Measurements from ENCODE around the gene ATP2C2.

Gene ATP2C2

DNA sequence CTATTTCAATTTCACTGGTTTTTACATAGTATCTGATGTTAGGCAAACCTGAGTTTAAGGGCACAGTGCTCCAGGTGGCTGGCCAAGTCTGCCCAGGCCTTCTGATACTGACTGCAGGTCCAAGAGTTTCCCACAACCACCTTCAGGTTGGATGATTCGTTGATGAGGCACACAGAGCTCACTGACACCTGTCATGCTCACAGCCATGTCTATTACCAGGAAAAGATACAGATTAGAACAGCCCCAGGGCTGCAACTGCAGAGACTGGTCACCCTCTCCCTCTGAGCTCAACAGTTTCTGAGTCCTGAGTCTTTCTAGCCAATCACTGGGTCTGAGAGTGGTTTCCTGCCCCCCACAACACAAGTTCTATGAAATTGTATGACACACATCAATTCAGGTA lies 98.9 kb downstream of the ATP2C2 start:
- Histone ChIP-seq H3K4me2 (ENCODE audit: low read depth, low read length, poor library complexity, severe bottlenecking) (no peak overlapping the region), H3K36me3 (ENCODE audit: low read length) (peaks cover 5% of the 10 kb centered on the region), H3K79me2 (ENCODE audit: insufficient read depth, low read length) (no peaks in the 10 kb centered on the region), H4K20me1 (ENCODE audit: low read depth, low read length) (no peaks in the 10 kb centered on the region), H3K9me3 (ENCODE audit: insufficient read depth, low read length) (0 out of 2 replicates have a peak, but pooled peaks cover 11% of the 10 kb centered on the region), H3K27me3 (ENCODE audit: low read length) (no peaks in the 10 kb centered on the region), H3K27ac (ENCODE audit: low read depth, low read length) (no peak overlapping the region), H2AFZ (ENCODE audit: low read depth, low read length, severe bottlenecking) (no peak overlapping the region), H3K4me3 (ENCODE audit: insufficient read depth, low read length, poor library complexity, severe bottlenecking) (no peak overlapping the region), H3K9ac (ENCODE audit: low read length) (no peak overlapping the region), H3K9me2 (replicated peaks; ENCODE audit: insufficient read depth, low read length) (no peaks in the 10 kb centered on the region), H3F3A (ENCODE audit: insufficient read depth) (no peaks in the 10 kb centered on the region)
- TF ChIP-seq, protein P1, sequence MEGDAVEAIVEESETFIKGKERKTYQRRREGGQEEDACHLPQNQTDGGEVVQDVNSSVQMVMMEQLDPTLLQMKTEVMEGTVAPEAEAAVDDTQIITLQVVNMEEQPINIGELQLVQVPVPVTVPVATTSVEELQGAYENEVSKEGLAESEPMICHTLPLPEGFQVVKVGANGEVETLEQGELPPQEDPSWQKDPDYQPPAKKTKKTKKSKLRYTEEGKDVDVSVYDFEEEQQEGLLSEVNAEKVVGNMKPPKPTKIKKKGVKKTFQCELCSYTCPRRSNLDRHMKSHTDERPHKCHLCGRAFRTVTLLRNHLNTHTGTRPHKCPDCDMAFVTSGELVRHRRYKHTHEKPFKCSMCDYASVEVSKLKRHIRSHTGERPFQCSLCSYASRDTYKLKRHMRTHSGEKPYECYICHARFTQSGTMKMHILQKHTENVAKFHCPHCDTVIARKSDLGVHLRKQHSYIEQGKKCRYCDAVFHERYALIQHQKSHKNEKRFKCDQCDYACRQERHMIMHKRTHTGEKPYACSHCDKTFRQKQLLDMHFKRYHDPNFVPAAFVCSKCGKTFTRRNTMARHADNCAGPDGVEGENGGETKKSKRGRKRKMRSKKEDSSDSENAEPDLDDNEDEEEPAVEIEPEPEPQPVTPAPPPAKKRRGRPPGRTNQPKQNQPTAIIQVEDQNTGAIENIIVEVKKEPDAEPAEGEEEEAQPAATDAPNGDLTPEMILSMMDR (IDR thresholded peaks at IDR 0.05; ENCODE audit: insufficient read depth, low read length, poor library complexity, severe bottlenecking): no peak
- TF ChIP-seq EZH2phosphoT487 (conservative IDR thresholded peaks at IDR 0.05; ENCODE audit: low read length): no peak

DNA sequence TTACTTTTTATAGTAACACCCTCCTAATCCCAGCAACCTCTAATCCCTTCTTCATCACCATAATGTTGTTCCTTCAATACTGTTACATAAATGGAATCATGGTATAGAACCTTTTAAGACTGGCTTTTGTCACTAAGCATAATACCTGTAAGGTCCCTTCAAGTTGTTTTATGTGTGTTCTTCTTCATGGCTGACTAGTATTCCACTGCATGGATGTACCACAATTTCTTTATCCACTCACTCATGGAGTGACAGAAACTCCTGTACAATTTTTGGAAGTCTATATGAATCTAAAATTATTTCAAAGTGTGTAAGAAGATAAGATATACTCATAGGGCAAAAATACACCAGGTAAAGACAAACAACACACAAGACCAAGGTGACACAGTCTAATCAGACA lies 99.4 kb downstream of the ATP2C2 start:
- H3K4me3 ChIP-seq (ENCODE audit: insufficient read depth, low read length, poor library complexity, severe bottlenecking): no peak overlapping the region
- H4K20me1 ChIP-seq (ENCODE audit: low read depth, low read length): no peaks in the 10 kb centered on the region
- no peaks in the 10 kb centered on the region for H3F3A ChIP-seq (ENCODE audit: insufficient read depth)
- H3K36me3 ChIP-seq (ENCODE audit: low read length): peaks cover 5% of the 10 kb centered on the region
- H2AFZ ChIP-seq (ENCODE audit: low read depth, low read length, severe bottlenecking): no peak overlapping the region
- no peak overlapping the region for H3K4me2 ChIP-seq (ENCODE audit: low read depth, low read length, poor library complexity, severe bottlenecking)
- no peak overlapping the region for H3K9ac ChIP-seq (ENCODE audit: low read length)
- H3K9me3 ChIP-seq (ENCODE audit: insufficient read depth, low read length): 0 out of 2 replicates have a peak, but pooled peaks cover 11% of the 10 kb centered on the region
- TF ChIP-seq, protein P1 (IDR thresholded peaks at IDR 0.05; ENCODE audit: insufficient read depth, low read length, poor library complexity, severe bottlenecking): no peak
- TF ChIP-seq EZH2phosphoT487 (conservative IDR thresholded peaks at IDR 0.05; ENCODE audit: low read length): no peak
- no peak overlapping the region for H3K27ac ChIP-seq (ENCODE audit: low read depth, low read length)
- no peaks in the 10 kb centered on the region for H3K9me2 ChIP-seq (replicated peaks; ENCODE audit: insufficient read depth, low read length)
- no peaks in the 10 kb centered on the region for H3K27me3 ChIP-seq (ENCODE audit: low read length)
- H3K79me2 ChIP-seq (ENCODE audit: insufficient read depth, low read length): no peaks in the 10 kb centered on the region

DNA sequence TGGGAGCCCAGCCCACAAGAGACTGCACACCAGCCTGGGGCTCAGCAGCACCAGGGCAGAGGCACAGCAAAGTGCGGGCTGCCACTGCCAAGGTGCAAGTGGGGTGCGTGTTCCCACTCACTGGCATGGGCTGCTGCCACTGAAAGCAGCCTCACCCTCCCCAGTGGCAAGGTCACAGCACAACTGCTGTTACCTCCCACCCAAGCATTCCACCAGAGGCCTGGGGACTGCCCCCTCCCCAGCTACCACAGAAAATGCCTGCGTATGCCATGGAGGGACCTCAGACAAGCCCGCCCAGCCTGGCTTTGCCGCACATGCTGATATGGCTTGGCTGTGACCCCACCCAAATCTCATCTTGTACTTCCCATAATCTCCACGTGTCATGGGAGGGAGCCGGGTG lies 103.0 kb downstream of the ATP2C2 start:
- H3K27me3 ChIP-seq (ENCODE audit: low read length): no peaks in the 10 kb centered on the region
- no peak overlapping the region for H3K4me3 ChIP-seq (ENCODE audit: insufficient read depth, low read length, poor library complexity, severe bottlenecking)

More for the DNA sequence above, 103.0 kb downstream of the ATP2C2 start:
- no peaks in the 10 kb centered on the region for H3F3A ChIP-seq (ENCODE audit: insufficient read depth)
- H4K20me1 ChIP-seq (ENCODE audit: low read depth, low read length): no peaks in the 10 kb centered on the region
- no peak overlapping the region for H3K4me2 ChIP-seq (ENCODE audit: low read depth, low read length, poor library complexity, severe bottlenecking)
- H3K9me3 ChIP-seq (ENCODE audit: insufficient read depth, low read length): 0 out of 2 replicates have a peak, but pooled peaks cover 11% of the 10 kb centered on the region
- TF ChIP-seq, protein P1 (IDR thresholded peaks at IDR 0.05; ENCODE audit: insufficient read depth, low read length, poor library complexity, severe bottlenecking): no peak
- TF ChIP-seq EZH2phosphoT487 (conservative IDR thresholded peaks at IDR 0.05; ENCODE audit: low read length): no peak
- H3K9ac ChIP-seq (ENCODE audit: low read length): no peak overlapping the region
- no peak overlapping the region for H3K27ac ChIP-seq (ENCODE audit: low read depth, low read length)
- H3K36me3 ChIP-seq (ENCODE audit: low read length): peaks cover 5% of the 10 kb centered on the region
- no peaks in the 10 kb centered on the region for H3K9me2 ChIP-seq (replicated peaks; ENCODE audit: insufficient read depth, low read length)
- H3K79me2 ChIP-seq (ENCODE audit: insufficient read depth, low read length): no peaks in the 10 kb centered on the region
- H2AFZ ChIP-seq (ENCODE audit: low read depth, low read length, severe bottlenecking): no peak overlapping the region

Data from SU-DHL-6 (cell line).